Liver (tissue), 9 donors: ENCODE measurements around the gene WDR27. TPM values are rescaled to one million over a fixed set of nuclear protein-coding genes. Genes with fewer than 3 reads are reported as not detected.

Source experiments
- DNase-seq: peaks from one replicate; pipeline ENCODE4 v3.0.0-alpha.2; 2017; ENCODE audit warnings: low spot score
- H3K27ac ChIP-seq, 2 donors: one replicate each; pipeline ENCODE4 v1.7.0; 2013; ENCODE audit warnings: inconsistent platforms in 2 of 2, low read length in 2 of 2, control low read depth in 1 of 2, low read depth in 1 of 2, mild to moderate bottlenecking in 1 of 2
- H3K27me3 ChIP-seq, 4 donors: one replicate each; pipeline versions ENCODE4 v1.6.1 to v1.7.0; 2013; ENCODE audit warnings: low read length in 3 of 4, inconsistent platforms in 1 of 4, mild to moderate bottlenecking in 1 of 4, moderate library complexity in 1 of 4; ENCODE audit not compliant: control insufficient read depth in 4 of 4, insufficient read depth in 4 of 4
- H3K36me3 ChIP-seq, 4 donors: one replicate each; pipeline versions ENCODE4 v1.6.1 to v1.7.0; 2013; ENCODE audit warnings: low read length in 3 of 4, mild to moderate bottlenecking in 3 of 4, low read depth in 1 of 4, moderate library complexity in 1 of 4; ENCODE audit not compliant: control insufficient read depth in 4 of 4, insufficient read depth in 3 of 4
- H3K4me1 ChIP-seq, 4 donors: one replicate each; pipeline versions ENCODE4 v1.6.1 to v1.7.0; 2013; ENCODE audit warnings: low read length in 3 of 4, mild to moderate bottlenecking in 3 of 4, moderate library complexity in 1 of 4; ENCODE audit not compliant: control insufficient read depth in 4 of 4, insufficient read depth in 4 of 4
- H3K4me3 ChIP-seq, 3 donors: one replicate each; pipeline versions ENCODE4 v1.6.1 to v1.7.0; 2013; ENCODE audit warnings: low read length in 3 of 3, control low read depth in 1 of 3, low read depth in 1 of 3, mild to moderate bottlenecking in 1 of 3
- H3K9ac ChIP-seq, 2 donors: one replicate each; pipeline ENCODE4 v1.7.0; 2013; ENCODE audit warnings: low read length in 2 of 2, mild to moderate bottlenecking in 2 of 2, moderate library complexity in 2 of 2, control low read depth in 1 of 2, low read depth in 1 of 2
- H3K9me3 ChIP-seq, 4 donors: one replicate each; pipeline versions ENCODE4 v1.6.1 to v1.7.0; 2013; ENCODE audit warnings: low read length in 3 of 4; ENCODE audit not compliant: control insufficient read depth in 4 of 4
- EGR1 ChIP-seq, 2 donors: IDR thresholded peaks; 2 replicates each; pipeline ENCODE4 v1.6.1; 2016 to 2018; ENCODE audit warnings: antibody characterized with exemption in 2 of 2, low read depth in 2 of 2
- FOXA1 ChIP-seq: IDR thresholded peaks from 2 replicates; pipeline ENCODE4 v1.6.1; 2016; ENCODE audit warnings: antibody characterized with exemption
- FOXA2 ChIP-seq: IDR thresholded peaks from 2 replicates; pipeline ENCODE4 v1.6.1; 2016; ENCODE audit warnings: antibody characterized with exemption
- GABPA ChIP-seq, 2 donors: IDR thresholded peaks in 1 of 2; conservative IDR thresholded peaks in 1 of 2; 2 replicates each; pipeline ENCODE4 v1.6.1; 2016; ENCODE audit warnings: antibody characterized with exemption in 2 of 2, mild to moderate bottlenecking in 1 of 2, moderate library complexity in 1 of 2
- HNF4A ChIP-seq, 2 donors: conservative IDR thresholded peaks; 2 replicates each; pipeline ENCODE4 v1.6.1; 2016; ENCODE audit warnings: antibody characterized with exemption in 2 of 2, mild to moderate bottlenecking in 2 of 2
- HNF4G ChIP-seq: IDR thresholded peaks from 2 replicates; pipeline ENCODE4 v1.6.1; 2016; ENCODE audit warnings: antibody characterized with exemption
- JUND ChIP-seq, 2 donors: IDR thresholded peaks; 2 replicates each; pipeline ENCODE4 v1.6.1; 2016; ENCODE audit warnings: antibody characterized with exemption in 2 of 2
- NR2F2 ChIP-seq: IDR thresholded peaks from 2 replicates; pipeline ENCODE4 v1.6.1; 2016; ENCODE audit warnings: antibody characterized with exemption
- RAD21 ChIP-seq, 2 donors: IDR thresholded peaks; 2 replicates each; pipeline ENCODE4 v1.6.1; 2016; ENCODE audit warnings: antibody characterized with exemption in 2 of 2, mild to moderate bottlenecking in 2 of 2
- RXRA ChIP-seq, 2 donors: IDR thresholded peaks; 2 replicates each; pipeline ENCODE4 v1.6.1; 2017 to 2018; ENCODE audit warnings: antibody characterized with exemption in 2 of 2, mild to moderate bottlenecking in 1 of 2
- SP1 ChIP-seq: IDR thresholded peaks from 2 replicates; pipeline ENCODE4 v1.6.1; 2018; ENCODE audit warnings: antibody characterized with exemption, mild to moderate bottlenecking
- TAF1 ChIP-seq: conservative IDR thresholded peaks from 2 replicates; pipeline ENCODE4 v1.6.1; 2016; ENCODE audit warnings: antibody characterized with exemption, mild to moderate bottlenecking
- YY1 ChIP-seq: IDR thresholded peaks from 2 replicates; pipeline ENCODE4 v1.6.1; 2016; ENCODE audit warnings: antibody characterized with exemption, mild to moderate bottlenecking
- WGBS: extraction: QIAGEN DNeasy Blood & Tissue Kit; methylation state at CpG from one replicate; pipeline ENCODE4 v1.1.7; 2013; 5-methylcytosine and 5-hydroxymethylcytosine counted together
- polyA plus RNA-seq, 2 donors: library from polyadenylated mRNA; stranded (reverse) in 1 of 2; unstranded in 1 of 2; fragments of 200-250 nt in 1 of 2; fragments of >200 nt in 1 of 2; fragmentation: Nextera tagmentation in 1 of 2; extraction: Ambion mirVana in 1 of 2; gene quantifications; one replicate each; pipeline versions ENCODE4 v1.2.1 to v1.2.3, GENCODE V29; 2013 to 2015
- total RNA-seq, 2 donors: library from RNA; depleted of rRNA; stranded (reverse); fragments of >200 nt; gene quantifications; one replicate each; pipeline ENCODE4 v1.2.3, GENCODE V29; 2014
- TF ChIP-seq, protein P1 (sequence below): fragments of 150-350 bp; IDR thresholded peaks from 2 replicates; pipeline ENCODE4 v1.5.1; 2017; ENCODE audit warnings: improper control_type of control experiment, low read depth, low read length; ENCODE audit not compliant: missing input control
- TF ChIP-seq, protein P2 (sequence below): IDR thresholded peaks from 2 replicates; pipeline ENCODE4 v1.6.1; 2016; ENCODE audit warnings: antibody characterized with exemption
- TF ChIP-seq, protein P3 (sequence below): IDR thresholded peaks from 2 replicates; pipeline ENCODE4 v1.6.1; 2016; ENCODE audit warnings: antibody characterized with exemption
- TF ChIP-seq, protein P4 (sequence below): IDR thresholded peaks from 2 replicates; pipeline ENCODE4 v1.6.1; 2016; ENCODE audit warnings: antibody characterized with exemption
- TF ChIP-seq, protein P5 (sequence below): IDR thresholded peaks from 2 replicates; pipeline ENCODE4 v1.6.1; 2016; ENCODE audit warnings: antibody characterized with exemption, mild to moderate bottlenecking
- donor health status: healthy.
- donor health status: healthy.
- donor health status: healthy.
- donor health status: healthy.
- donor health status: healthy.

WDR27 gene
- total and polyA plus RNA-seq, 4 donors, result 3.7 to 20.1 (median 7.7) TPM

DNA sequence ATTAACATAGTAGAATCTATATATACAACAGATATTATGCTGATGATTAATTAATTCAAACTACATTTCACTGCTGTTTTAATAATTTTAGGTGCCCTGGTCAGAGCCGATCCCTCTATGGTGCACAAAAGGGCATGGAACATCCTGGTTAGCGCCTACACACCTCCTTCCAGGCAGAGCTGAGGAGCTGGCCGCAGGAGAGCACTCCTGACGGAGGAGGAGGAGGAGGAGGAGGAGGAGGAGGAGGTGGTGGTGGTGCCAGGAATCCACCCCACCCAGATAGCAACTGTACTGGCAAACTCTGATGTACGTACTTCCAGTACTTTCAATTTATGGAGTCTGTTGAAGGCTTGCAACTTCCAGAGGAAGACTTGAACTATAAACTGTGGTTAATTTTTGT, 244.1 kb downstream of the WDR27 start:
- Histone ChIP-seq H3K9me3 (no peaks in the 10 kb centered on the region), H3K27ac (no peak overlapping the region), H3K9ac (no peak overlapping the region), H3K4me3 (no peak overlapping the region), H3K27me3 (no peaks in the 10 kb centered on the region), H3K36me3 (no peaks in the 10 kb centered on the region), H3K4me1 (no peaks in the 10 kb centered on the region)
- 92% methylated on average over 5 of the region's 5 CpGs for WGBS
- TF ChIP-seq HNF4G, result no peak
- no peak for TF ChIP-seq HNF4A (conservative IDR thresholded peaks at IDR 0.05)
- TF ChIP-seq NR2F2, result no peak
- TF ChIP-seq, protein P1, sequence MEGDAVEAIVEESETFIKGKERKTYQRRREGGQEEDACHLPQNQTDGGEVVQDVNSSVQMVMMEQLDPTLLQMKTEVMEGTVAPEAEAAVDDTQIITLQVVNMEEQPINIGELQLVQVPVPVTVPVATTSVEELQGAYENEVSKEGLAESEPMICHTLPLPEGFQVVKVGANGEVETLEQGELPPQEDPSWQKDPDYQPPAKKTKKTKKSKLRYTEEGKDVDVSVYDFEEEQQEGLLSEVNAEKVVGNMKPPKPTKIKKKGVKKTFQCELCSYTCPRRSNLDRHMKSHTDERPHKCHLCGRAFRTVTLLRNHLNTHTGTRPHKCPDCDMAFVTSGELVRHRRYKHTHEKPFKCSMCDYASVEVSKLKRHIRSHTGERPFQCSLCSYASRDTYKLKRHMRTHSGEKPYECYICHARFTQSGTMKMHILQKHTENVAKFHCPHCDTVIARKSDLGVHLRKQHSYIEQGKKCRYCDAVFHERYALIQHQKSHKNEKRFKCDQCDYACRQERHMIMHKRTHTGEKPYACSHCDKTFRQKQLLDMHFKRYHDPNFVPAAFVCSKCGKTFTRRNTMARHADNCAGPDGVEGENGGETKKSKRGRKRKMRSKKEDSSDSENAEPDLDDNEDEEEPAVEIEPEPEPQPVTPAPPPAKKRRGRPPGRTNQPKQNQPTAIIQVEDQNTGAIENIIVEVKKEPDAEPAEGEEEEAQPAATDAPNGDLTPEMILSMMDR, result no peak
- no peak for TF ChIP-seq SP1
- TF ChIP-seq RAD21 (IDR thresholded peaks at IDR 0.05), result no peak
- no peak for TF ChIP-seq YY1
- TF ChIP-seq RXRA (IDR thresholded peaks at IDR 0.05), result no peak
- TF ChIP-seq EGR1 (IDR thresholded peaks at IDR 0.05; ENCODE audit: low read depth in 2 of 2), result no peak
- no peak for TF ChIP-seq GABPA (IDR thresholded peaks at IDR 0.05 in 1 of 2, conservative IDR thresholded peaks at IDR 0.05 in 1 of 2)
- TF ChIP-seq, protein P2, sequence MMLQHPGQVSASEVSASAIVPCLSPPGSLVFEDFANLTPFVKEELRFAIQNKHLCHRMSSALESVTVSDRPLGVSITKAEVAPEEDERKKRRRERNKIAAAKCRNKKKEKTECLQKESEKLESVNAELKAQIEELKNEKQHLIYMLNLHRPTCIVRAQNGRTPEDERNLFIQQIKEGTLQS, result no peak
- no peak for TF ChIP-seq JUND (IDR thresholded peaks at IDR 0.05)
- TF ChIP-seq, protein P3, sequence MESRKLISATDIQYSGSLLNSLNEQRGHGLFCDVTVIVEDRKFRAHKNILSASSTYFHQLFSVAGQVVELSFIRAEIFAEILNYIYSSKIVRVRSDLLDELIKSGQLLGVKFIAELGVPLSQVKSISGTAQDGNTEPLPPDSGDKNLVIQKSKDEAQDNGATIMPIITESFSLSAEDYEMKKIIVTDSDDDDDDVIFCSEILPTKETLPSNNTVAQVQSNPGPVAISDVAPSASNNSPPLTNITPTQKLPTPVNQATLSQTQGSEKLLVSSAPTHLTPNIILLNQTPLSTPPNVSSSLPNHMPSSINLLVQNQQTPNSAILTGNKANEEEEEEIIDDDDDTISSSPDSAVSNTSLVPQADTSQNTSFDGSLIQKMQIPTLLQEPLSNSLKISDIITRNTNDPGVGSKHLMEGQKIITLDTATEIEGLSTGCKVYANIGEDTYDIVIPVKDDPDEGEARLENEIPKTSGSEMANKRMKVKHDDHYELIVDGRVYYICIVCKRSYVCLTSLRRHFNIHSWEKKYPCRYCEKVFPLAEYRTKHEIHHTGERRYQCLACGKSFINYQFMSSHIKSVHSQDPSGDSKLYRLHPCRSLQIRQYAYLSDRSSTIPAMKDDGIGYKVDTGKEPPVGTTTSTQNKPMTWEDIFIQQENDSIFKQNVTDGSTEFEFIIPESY, result no peak
- no peak for TF ChIP-seq FOXA1
- TF ChIP-seq, protein P4, sequence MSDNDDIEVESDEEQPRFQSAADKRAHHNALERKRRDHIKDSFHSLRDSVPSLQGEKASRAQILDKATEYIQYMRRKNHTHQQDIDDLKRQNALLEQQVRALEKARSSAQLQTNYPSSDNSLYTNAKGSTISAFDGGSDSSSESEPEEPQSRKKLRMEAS, result no peak
- no peak for TF ChIP-seq FOXA2
- TF ChIP-seq, protein P5, sequence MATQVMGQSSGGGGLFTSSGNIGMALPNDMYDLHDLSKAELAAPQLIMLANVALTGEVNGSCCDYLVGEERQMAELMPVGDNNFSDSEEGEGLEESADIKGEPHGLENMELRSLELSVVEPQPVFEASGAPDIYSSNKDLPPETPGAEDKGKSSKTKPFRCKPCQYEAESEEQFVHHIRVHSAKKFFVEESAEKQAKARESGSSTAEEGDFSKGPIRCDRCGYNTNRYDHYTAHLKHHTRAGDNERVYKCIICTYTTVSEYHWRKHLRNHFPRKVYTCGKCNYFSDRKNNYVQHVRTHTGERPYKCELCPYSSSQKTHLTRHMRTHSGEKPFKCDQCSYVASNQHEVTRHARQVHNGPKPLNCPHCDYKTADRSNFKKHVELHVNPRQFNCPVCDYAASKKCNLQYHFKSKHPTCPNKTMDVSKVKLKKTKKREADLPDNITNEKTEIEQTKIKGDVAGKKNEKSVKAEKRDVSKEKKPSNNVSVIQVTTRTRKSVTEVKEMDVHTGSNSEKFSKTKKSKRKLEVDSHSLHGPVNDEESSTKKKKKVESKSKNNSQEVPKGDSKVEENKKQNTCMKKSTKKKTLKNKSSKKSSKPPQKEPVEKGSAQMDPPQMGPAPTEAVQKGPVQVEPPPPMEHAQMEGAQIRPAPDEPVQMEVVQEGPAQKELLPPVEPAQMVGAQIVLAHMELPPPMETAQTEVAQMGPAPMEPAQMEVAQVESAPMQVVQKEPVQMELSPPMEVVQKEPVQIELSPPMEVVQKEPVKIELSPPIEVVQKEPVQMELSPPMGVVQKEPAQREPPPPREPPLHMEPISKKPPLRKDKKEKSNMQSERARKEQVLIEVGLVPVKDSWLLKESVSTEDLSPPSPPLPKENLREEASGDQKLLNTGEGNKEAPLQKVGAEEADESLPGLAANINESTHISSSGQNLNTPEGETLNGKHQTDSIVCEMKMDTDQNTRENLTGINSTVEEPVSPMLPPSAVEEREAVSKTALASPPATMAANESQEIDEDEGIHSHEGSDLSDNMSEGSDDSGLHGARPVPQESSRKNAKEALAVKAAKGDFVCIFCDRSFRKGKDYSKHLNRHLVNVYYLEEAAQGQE, result no peak
- no peak for TF ChIP-seq TAF1
- DNase-seq, result no peak
